IMR-90 (cell line): Measurements from ENCODE around the gene HMGA1. TPM values are rescaled to one million over a fixed set of nuclear protein-coding genes. Genes with fewer than 3 reads are reported as not detected.

ENCODE experiments used
- ATAC-seq: fragments of 200-7000 bp; cut with Tn5 transposase; 2 replicates; pipeline ENCODE4 v1.9.1; 2020; ENCODE audit warnings: low read depth, mild to moderate bottlenecking, moderate library complexity
- BruUV-seq: library from RNA; stranded (reverse); fragments of 400-500 nt; replicated peaks from 2 replicates; lab custom pipeline; 2021; lab: Mats Ljungman, UMichigan
- CTCF ChIA-PET: fragments of 300-600 bp; formaldehyde crosslinking; extraction: SDS; loops from one replicate; lab custom pipeline; 2021; ENCODE audit warnings: antibody characterized with exemption; lab: Yijun Ruan, JAX
- POLR2A ChIA-PET: fragments of 300-600 bp; sonication (Branson Sonifier 250); formaldehyde crosslinking; loops from one replicate; lab custom pipeline; 2022; ENCODE audit warnings: antibody characterized with exemption; ENCODE audit not compliant: unreplicated experiment; lab: Charles Lee
- DNase-seq: peaks from one replicate; pipeline ENCODE4 v3.0.0; 2013
- H2AFZ ChIP-seq: replicated peaks from 2 replicates; pipeline ENCODE3; 2013; ENCODE audit warnings: low read length, mild to moderate bottlenecking; ENCODE audit not compliant: poor library complexity
- H2AK5ac ChIP-seq: 2 replicates; pipeline ENCODE4 v1.6.1; 2013; ENCODE audit warnings: low read depth, low read length, inconsistent platforms
- H2AK9ac ChIP-seq: replicated peaks from 2 replicates; pipeline ENCODE3; 2013; ENCODE audit warnings: mild to moderate bottlenecking, low read depth, low read length, moderate library complexity; ENCODE audit not compliant: poor library complexity
- H2BK120ac ChIP-seq: 2 replicates; pipeline ENCODE4 v1.6.1; 2013; ENCODE audit warnings: low read depth, low read length, inconsistent platforms
- H2BK15ac ChIP-seq: 3 replicates; pipeline ENCODE4 v1.6.1; 2013; ENCODE audit warnings: low read depth, low read length, inconsistent platforms
- H2BK20ac ChIP-seq: 2 replicates; pipeline ENCODE4 v1.6.1; 2013; ENCODE audit warnings: low read depth, mild to moderate bottlenecking, inconsistent platforms, low read length, moderate library complexity
- H2BK5ac ChIP-seq: 2 replicates; pipeline ENCODE4 v1.6.1; 2013; ENCODE audit warnings: mild to moderate bottlenecking, low read depth, low read length, inconsistent platforms; ENCODE audit not compliant: poor library complexity, severe bottlenecking
- H3K14ac ChIP-seq: replicated peaks from 2 replicates; pipeline ENCODE4 v1.6.1; 2013; ENCODE audit warnings: low read depth, low read length, inconsistent platforms
- H3K18ac ChIP-seq: 2 replicates; pipeline ENCODE4 v1.6.1; 2013; ENCODE audit warnings: low read depth, low read length, control low read depth
- H3K23ac ChIP-seq: 2 replicates; pipeline ENCODE4 v1.6.1; 2013; ENCODE audit warnings: low read depth, low read length, inconsistent platforms
- H3K27ac ChIP-seq: 2 replicates; pipeline ENCODE4 v1.5.1; 2013; ENCODE audit warnings: mild to moderate bottlenecking, control low read depth, low read length; ENCODE audit not compliant: insufficient read depth
- H3K27me3 ChIP-seq: 2 replicates; pipeline ENCODE4 v1.6.1; 2013; ENCODE audit warnings: low read length; ENCODE audit not compliant: control insufficient read depth, insufficient read depth
- H3K36me3 ChIP-seq: 2 replicates; pipeline ENCODE4 v1.6.1; 2013; ENCODE audit warnings: low read length, mixed read lengths; ENCODE audit not compliant: control insufficient read depth, insufficient read depth
- H3K4ac ChIP-seq: 2 replicates; pipeline ENCODE4 v1.6.1; 2013; ENCODE audit warnings: low read depth, low read length, inconsistent platforms
- H3K4me1 ChIP-seq: 2 replicates; pipeline ENCODE4 v1.6.1; 2013; ENCODE audit warnings: low read length, mixed read lengths; ENCODE audit not compliant: control insufficient read depth, insufficient read depth
- H3K4me2 ChIP-seq: 2 replicates; pipeline ENCODE4 v1.6.1; 2013; ENCODE audit warnings: low read depth, mild to moderate bottlenecking, control low read depth, low read length, moderate library complexity
- H3K4me3 ChIP-seq: 2 replicates; pipeline ENCODE4 v1.5.1; 2013; ENCODE audit warnings: low read depth, mild to moderate bottlenecking, control low read depth, low read length, moderate library complexity; ENCODE audit not compliant: insufficient read depth
- H3K56ac ChIP-seq: 2 replicates; pipeline ENCODE4 v1.6.1; 2013; ENCODE audit warnings: low read length, inconsistent platforms; ENCODE audit not compliant: insufficient read depth; ENCODE audit errors: extremely low read depth
- H3K79me1 ChIP-seq, 2 experiments: 2 replicates each; pipeline ENCODE4 v1.6.1; 2013; ENCODE audit warnings: low read length in 2 of 2, inconsistent platforms in 1 of 2, low read depth in 1 of 2
- H3K9ac ChIP-seq: 2 replicates; pipeline ENCODE4 v1.6.1; 2013; ENCODE audit warnings: low read depth, low read length, control low read depth
- H3K9me1 ChIP-seq: 2 replicates; pipeline ENCODE4 v1.6.1; 2013; ENCODE audit warnings: low read length, inconsistent platforms; ENCODE audit not compliant: insufficient read depth
- H3K9me3 ChIP-seq: 2 replicates; pipeline ENCODE4 v1.6.1; 2013; ENCODE audit warnings: low read length; ENCODE audit not compliant: control insufficient read depth, insufficient read depth
- H4K20me1 ChIP-seq: 2 replicates; pipeline ENCODE4 v1.6.1; 2013; ENCODE audit warnings: low read length, inconsistent platforms; ENCODE audit not compliant: insufficient read depth
- H4K5ac ChIP-seq: 2 replicates; pipeline ENCODE4 v1.6.1; 2013; ENCODE audit warnings: mild to moderate bottlenecking, low read depth, low read length, control low read depth
- H4K8ac ChIP-seq, 2 experiments: 2 replicates each; pipeline ENCODE4 v1.6.1; 2013; ENCODE audit warnings: low read depth in 2 of 2, low read length in 2 of 2, control low read depth in 1 of 2, inconsistent platforms in 1 of 2
- H4K91ac ChIP-seq: 2 replicates; pipeline ENCODE4 v1.6.1; 2013; ENCODE audit warnings: low read depth, low read length, inconsistent platforms; ENCODE audit not compliant: insufficient read depth
- BHLHE40 ChIP-seq: fragments of 150-350 bp; IDR thresholded peaks from 2 replicates; pipeline ENCODE4 v1.6.1; 2016; ENCODE audit warnings: mild to moderate bottlenecking, low read depth, low read length
- CEBPB ChIP-seq: IDR thresholded peaks from 2 replicates; pipeline ENCODE4 v1.6.1; 2012; ENCODE audit warnings: low read depth, low read length, improper control_type of control experiment
- CHD1 ChIP-seq: IDR thresholded peaks from 2 replicates; pipeline ENCODE4 v1.6.1; 2012; ENCODE audit warnings: low read depth, low read length, improper control_type of control experiment
- FOS ChIP-seq: fragments of 150-350 bp; IDR thresholded peaks from 2 replicates; pipeline ENCODE4 v1.6.1; 2016; ENCODE audit warnings: low read depth, low read length
- MAFK ChIP-seq: IDR thresholded peaks from 2 replicates; pipeline ENCODE4 v1.6.1; 2012; ENCODE audit warnings: low read depth, low read length, improper control_type of control experiment
- MAZ ChIP-seq: IDR thresholded peaks from 2 replicates; pipeline ENCODE4 v1.6.1; 2012; ENCODE audit warnings: low read depth, mild to moderate bottlenecking, low read length, improper control_type of control experiment, moderate library complexity, borderline replicate concordance
- MXI1 ChIP-seq: IDR thresholded peaks from 2 replicates; pipeline ENCODE4 v1.6.1; 2012; ENCODE audit warnings: low read depth, mild to moderate bottlenecking, low read length, moderate library complexity, borderline replicate concordance
- NFE2L2 ChIP-seq: fragments of 150-350 bp; IDR thresholded peaks from 2 replicates; pipeline ENCODE4 v1.6.1; 2016; ENCODE audit warnings: low read depth, mild to moderate bottlenecking, low read length
- POLR2A ChIP-seq: IDR thresholded peaks from 2 replicates; pipeline ENCODE4 v1.6.1; 2012; ENCODE audit warnings: mild to moderate bottlenecking, low read depth, low read length
- RAD21 ChIP-seq: IDR thresholded peaks from 2 replicates; pipeline ENCODE4 v1.6.1; 2012; ENCODE audit warnings: low read length, improper control_type of control experiment
- RCOR1 ChIP-seq: IDR thresholded peaks from 2 replicates; pipeline ENCODE4 v1.6.1; 2012; ENCODE audit warnings: mild to moderate bottlenecking, low read length, improper control_type of control experiment; ENCODE audit not compliant: insufficient replicate concordance
- RFX5 ChIP-seq: IDR thresholded peaks from 2 replicates; pipeline ENCODE4 v1.8.0; 2012; ENCODE audit warnings: low read depth, mild to moderate bottlenecking, low read length, moderate library complexity
- SMC3 ChIP-seq: fragments of 150-350 bp; IDR thresholded peaks from 2 replicates; pipeline ENCODE4 v1.6.1; 2016; ENCODE audit warnings: low read depth, mild to moderate bottlenecking, antibody characterized with exemption, low read length, moderate library complexity
- WGBS, 2 experiments: methylation state at CpG; one replicate each; pipeline versions ENCODE4 v1.1.5 to v1.1.7; 2013; ENCODE audit warnings: missing lambda C conversion rate in 2 of 2; ENCODE audit not compliant: insufficient read length in 1 of 2; ENCODE audit errors: extremely low coverage in 2 of 2; 5-methylcytosine and 5-hydroxymethylcytosine counted together
- dilution Hi-C: fragments of 300-500 bp; cut with HindIII; formaldehyde crosslinking; loops from one replicate; pipeline ENCODE4 v1.14.3; 2018; ENCODE audit warnings: low sequenced_read_pairs; ENCODE audit not compliant: unreplicated experiment
- in situ Hi-C: fragments of 300-500 bp; cut with MboI; formaldehyde crosslinking; loops from 3 replicates; pipeline ENCODE4 v1.14.3; 2019; ENCODE audit warnings: low sequenced_read_pairs, inconsistent platforms, mixed read lengths
- intact Hi-C: fragments of 100-400 bp; cut with micrococcal nuclease; formaldehyde crosslinking; loops from 2 replicates; pipeline ENCODE4 v1.10.0; 2022
- polyA plus RNA-seq, 3 experiments: library from polyadenylated mRNA; depleted of rRNA; stranded (reverse); fragments of >200 nt; gene quantifications; 2 replicates each; pipeline ENCODE4 v1.2.3, GENCODE V29; 2012; ENCODE audit warnings: low replicate concordance in 1 of 3
- total RNA-seq: library from RNA; depleted of rRNA; stranded (reverse); fragments of >200 nt; gene quantifications from 2 replicates; pipeline ENCODE4 v1.2.3, GENCODE V29; 2012
- TF ChIP-seq, protein P1 (sequence below): fragments of 150-350 bp; IDR thresholded peaks from 2 replicates; pipeline ENCODE4 v1.6.1; 2017; ENCODE audit warnings: mild to moderate bottlenecking, antibody characterized with exemption, low read length, low read depth
- TF ChIP-seq, protein P2 (sequence below): fragments of 150-350 bp; IDR thresholded peaks from 2 replicates; pipeline ENCODE4 v1.6.1; 2016; ENCODE audit warnings: low read depth, mild to moderate bottlenecking, low read length, moderate library complexity, borderline replicate concordance

HMGA1 gene
- total and polyA plus RNA-seq, 2 of the 4 experiments (the other 2 are of a cell fraction) = 101 to 589 TPM

DNA sequence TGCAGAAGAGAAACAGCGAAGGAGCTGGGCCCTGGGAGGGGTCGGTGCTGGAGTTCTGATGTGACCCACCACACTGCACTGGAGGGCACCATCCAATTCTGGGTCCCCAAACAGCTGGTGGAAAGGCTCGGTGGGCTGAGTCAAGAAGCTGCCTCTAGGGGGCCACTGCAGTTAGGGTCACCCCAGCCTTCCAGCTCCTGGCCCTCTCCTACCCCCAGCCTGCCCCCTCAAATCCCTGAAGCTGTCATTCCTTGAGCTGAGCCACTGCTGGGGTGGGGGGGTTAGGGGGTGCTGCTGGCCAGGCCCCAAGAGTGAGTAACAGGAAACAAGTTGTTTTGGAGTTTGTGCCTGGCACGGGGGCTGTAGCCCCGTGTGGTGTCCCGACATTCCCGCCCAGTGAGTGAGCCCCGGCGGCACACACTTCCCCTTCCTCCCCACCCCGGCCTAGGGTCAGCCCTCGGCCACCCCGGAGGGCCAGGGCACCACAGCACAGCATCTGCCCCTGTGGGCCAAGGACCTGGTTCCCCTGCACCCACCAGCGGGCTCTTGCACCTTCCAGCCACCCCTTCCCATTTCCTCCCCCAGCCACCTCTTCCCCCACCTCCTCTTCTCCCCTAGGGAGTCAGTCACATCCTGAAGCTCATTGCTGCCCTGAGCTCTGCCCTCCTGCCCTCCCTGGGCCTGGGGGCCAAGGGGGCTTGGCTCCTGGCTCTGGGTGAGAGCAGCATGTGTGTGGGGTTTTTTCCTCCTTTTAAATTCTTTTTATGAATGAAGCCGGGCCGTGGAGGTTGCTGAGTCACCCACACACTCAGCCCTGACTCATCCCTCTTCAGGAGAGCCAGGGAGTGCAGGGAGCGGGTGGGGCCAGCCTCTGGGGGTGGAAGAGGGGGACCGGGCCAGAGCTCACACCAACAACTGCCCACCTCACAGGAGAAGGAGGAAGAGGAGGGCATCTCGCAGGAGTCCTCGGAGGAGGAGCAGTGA lies 7.5 kb downstream of the HMGA1 start:
- peaks cover 29% of the 10 kb centered on the region for H3K4me1 ChIP-seq
- peak overlapping the region; percentile 88 for H3K56ac ChIP-seq
- H4K8ac ChIP-seq = peak overlapping the region; percentile 97
- peak overlapping the region; percentile 69 for H4K5ac ChIP-seq
- H3K9me3 ChIP-seq = no peaks in the 10 kb centered on the region
- ATAC-seq (peak; percentile 50), DNase-seq (peak; percentile 95)
- H4K91ac ChIP-seq = peak overlapping the region; percentile 96
- H3K4me3 ChIP-seq = no peak overlapping the region
- peak overlapping the region; percentile 92; the same call in 1 of the 2 replicates for H3K23ac ChIP-seq
- peaks cover 27% of the 10 kb centered on the region for H3K36me3 ChIP-seq
- H2BK20ac ChIP-seq = peak overlapping the region; percentile 95
- peak overlapping the region; percentile 99 for H2AK5ac ChIP-seq
- H3K4me2 ChIP-seq = peak overlapping the region; percentile 74
- peaks cover 26% of the 10 kb centered on the region for H4K20me1 ChIP-seq
- H3K14ac ChIP-seq = peak overlapping the region; percentile 88
- peak overlapping the region; percentile 97 for H2AK9ac ChIP-seq
- peak overlapping the region; percentile 68 for H3K18ac ChIP-seq
- no TSS peak for BruUV-seq
- intact Hi-C loops = no loop called here
- POLR2A ChIA-PET = interaction anchor here (0.6 to 0.9 kb wide), 3 partner anchors 20 to 548 kb away, joined by 3 read pairs; partner anchors contain the start of gene BLTP3A
- H2BK120ac ChIP-seq = peak overlapping the region; percentile 96
- H3K79me1 ChIP-seq = peaks cover 14 to 72% of the 10 kb centered on the region in 2 experiments
- H3K9me1 ChIP-seq = peaks cover 25% of the 10 kb centered on the region
- H2AFZ ChIP-seq = peak overlapping the region; percentile 54
- H3K4ac ChIP-seq = peak overlapping the region; percentile 98
- 80% methylated on average over 3 of the region's 19 CpGs; no CpG with 5 or more reads in 1 of the 2 experiments for WGBS, 2 experiments
- dilution Hi-C loops = no loop called here
- H3K27me3 ChIP-seq = no peaks in the 10 kb centered on the region
- H3K27ac ChIP-seq = peak overlapping the region; percentile 92
- H2BK5ac ChIP-seq = peak overlapping the region; percentile 99
- peak overlapping the region; percentile 46; the same call in 1 of the 2 replicates for H3K9ac ChIP-seq
- H2BK15ac ChIP-seq = peak overlapping the region; percentile 83; the same call in 2 of the 3 replicates
- in situ Hi-C loops = loop anchor here (10.0 kb wide), 1 partner anchor 361 kb away; no protein-coding TSS in a partner anchor
- CTCF ChIA-PET = interaction anchor here (1.0 to 1.8 kb wide), 4 partner anchors 42 to 171 kb away, joined by 4 to 8 read pairs (median 6); no protein-coding TSS in a partner anchor
- TF ChIP-seq CHD1 = 0 out of 2 replicates have a peak, but pooled peaks have one; percentile 75
- peak; percentile 93 for TF ChIP-seq BHLHE40
- TF ChIP-seq RAD21 = peak; percentile 14; the same call in 1 of the 2 replicates
- peak; percentile 92 for TF ChIP-seq NFE2L2
- TF ChIP-seq MXI1 = peak; percentile 49; the same call in 1 of the 2 replicates
- TF ChIP-seq SMC3 = no peak
- peak; percentile 98 for TF ChIP-seq FOS
- TF ChIP-seq, protein P1, sequence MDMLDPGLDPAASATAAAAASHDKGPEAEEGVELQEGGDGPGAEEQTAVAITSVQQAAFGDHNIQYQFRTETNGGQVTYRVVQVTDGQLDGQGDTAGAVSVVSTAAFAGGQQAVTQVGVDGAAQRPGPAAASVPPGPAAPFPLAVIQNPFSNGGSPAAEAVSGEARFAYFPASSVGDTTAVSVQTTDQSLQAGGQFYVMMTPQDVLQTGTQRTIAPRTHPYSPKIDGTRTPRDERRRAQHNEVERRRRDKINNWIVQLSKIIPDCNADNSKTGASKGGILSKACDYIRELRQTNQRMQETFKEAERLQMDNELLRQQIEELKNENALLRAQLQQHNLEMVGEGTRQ = no peak
- peak; percentile 53 for TF ChIP-seq POLR2A
- no peak for TF ChIP-seq RFX5
- no peak for TF ChIP-seq RCOR1
- TF ChIP-seq, protein P2, sequence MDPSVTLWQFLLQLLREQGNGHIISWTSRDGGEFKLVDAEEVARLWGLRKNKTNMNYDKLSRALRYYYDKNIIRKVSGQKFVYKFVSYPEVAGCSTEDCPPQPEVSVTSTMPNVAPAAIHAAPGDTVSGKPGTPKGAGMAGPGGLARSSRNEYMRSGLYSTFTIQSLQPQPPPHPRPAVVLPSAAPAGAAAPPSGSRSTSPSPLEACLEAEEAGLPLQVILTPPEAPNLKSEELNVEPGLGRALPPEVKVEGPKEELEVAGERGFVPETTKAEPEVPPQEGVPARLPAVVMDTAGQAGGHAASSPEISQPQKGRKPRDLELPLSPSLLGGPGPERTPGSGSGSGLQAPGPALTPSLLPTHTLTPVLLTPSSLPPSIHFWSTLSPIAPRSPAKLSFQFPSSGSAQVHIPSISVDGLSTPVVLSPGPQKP = no peak
- peak; percentile 51 for TF ChIP-seq MAFK
- TF ChIP-seq MAZ = peak; percentile 91
- TF ChIP-seq CEBPB = no peak
